ENCODE data around the gene ZBTB32. TPM values are rescaled to one million over a fixed set of nuclear protein-coding genes. Genes with fewer than 3 reads are reported as not detected.

Gene ZBTB32
- total and polyA plus RNA-seq, 7 donors: 3.1 TPM; not detected in 6

DNA sequence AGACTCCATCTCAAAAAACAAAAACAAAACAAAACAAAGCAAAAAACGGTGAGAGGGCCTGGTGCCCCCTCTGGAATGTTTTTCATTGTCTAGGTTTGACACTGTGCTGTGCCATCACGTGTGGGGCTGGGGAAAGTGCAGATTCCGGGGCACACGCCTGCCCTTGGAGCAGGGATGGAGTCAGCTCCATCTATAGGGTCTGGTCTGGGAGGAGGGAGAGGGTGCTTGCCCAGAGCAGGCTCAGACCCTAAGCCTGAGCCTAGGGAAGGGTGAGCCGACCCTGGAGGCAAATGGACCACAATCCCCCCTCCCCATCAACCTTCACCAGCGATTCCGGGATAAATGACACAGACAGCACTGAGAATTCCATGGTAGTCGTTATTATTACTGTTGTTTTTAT, 10.9 kb upstream of the ZBTB32 start:
- H3K27ac ChIP-seq: no peak overlapping the region
- no peaks in the 10 kb centered on the region for H3K36me3 ChIP-seq
- DNase-seq: no peak
- 8 to 17% methylated on average over 8 of the region's 8 CpGs for WGBS, 2 donors
- H3K4me3 ChIP-seq: no peak overlapping the region
- intact Hi-C loops (cut with DNase I): loop anchor here (1.0 to 2.0 kb wide), 2 partner anchors 23 to 237 kb away; no protein-coding TSS in a partner anchor
- no peaks in the 10 kb centered on the region for H3K9me3 ChIP-seq
- TF ChIP-seq POLR2A (IDR thresholded peaks at IDR 0.05) (no peak), EP300 (IDR thresholded peaks at IDR 0.05) (no peak), CTCF (IDR thresholded peaks at IDR 0.05) (no peak), POLR2AphosphoS5 (IDR thresholded peaks at IDR 0.05) (no peak)
- H3K4me1 ChIP-seq: no peaks in the 10 kb centered on the region
- no peaks in the 10 kb centered on the region for H3K27me3 ChIP-seq

- H3K4me3 ChIP-seq: no peak overlapping the region
- TF ChIP-seq EP300 (IDR thresholded peaks at IDR 0.05): no peak
- TF ChIP-seq POLR2AphosphoS5 (IDR thresholded peaks at IDR 0.05): peak in 1 of 4 donors; percentile 10
- peak; percentile 96 to 99 (median 97) for TF ChIP-seq CTCF (IDR thresholded peaks at IDR 0.05)
- H3K4me1 ChIP-seq: no peaks in the 10 kb centered on the region
- peak; percentile 93 for DNase-seq
- no peak overlapping the region for H3K27ac ChIP-seq
- H3K9me3 ChIP-seq: no peaks in the 10 kb centered on the region
- H3K27me3 ChIP-seq: no peaks in the 10 kb centered on the region
- 35 to 38% methylated on average over 8 of the region's 8 CpGs for WGBS, 2 donors
- H3K36me3 ChIP-seq: no peaks in the 10 kb centered on the region
- intact Hi-C loops (cut with DNase I): loop anchor here (1.0 to 2.0 kb wide), 3 partner anchors 22 to 237 kb away; no protein-coding TSS in a partner anchor
These were observed 10.3 kb upstream of the ZBTB32 start for GRCh38 chr19:35693835-35694599.

- DNase-seq: no peak
- H3K27ac ChIP-seq: no peak overlapping the region
- intact Hi-C loops (cut with DNase I): loop anchor here (2.0 kb wide), 1 partner anchor 123 kb away; no protein-coding TSS in a partner anchor
- H3K36me3 ChIP-seq: no peaks in the 10 kb centered on the region
- no peaks in the 10 kb centered on the region for H3K4me1 ChIP-seq
- 70 to 87% methylated on average over 2 of the region's 2 CpGs for WGBS, 2 donors
- no peaks in the 10 kb centered on the region for H3K27me3 ChIP-seq
- no peak for TF ChIP-seq EP300 (IDR thresholded peaks at IDR 0.05)
- H3K4me3 ChIP-seq: no peak overlapping the region
- no peaks in the 10 kb centered on the region for H3K9me3 ChIP-seq
These were observed 8.4 kb upstream of the ZBTB32 start for GRCh38 chr19:35695895-35696422.

DNA sequence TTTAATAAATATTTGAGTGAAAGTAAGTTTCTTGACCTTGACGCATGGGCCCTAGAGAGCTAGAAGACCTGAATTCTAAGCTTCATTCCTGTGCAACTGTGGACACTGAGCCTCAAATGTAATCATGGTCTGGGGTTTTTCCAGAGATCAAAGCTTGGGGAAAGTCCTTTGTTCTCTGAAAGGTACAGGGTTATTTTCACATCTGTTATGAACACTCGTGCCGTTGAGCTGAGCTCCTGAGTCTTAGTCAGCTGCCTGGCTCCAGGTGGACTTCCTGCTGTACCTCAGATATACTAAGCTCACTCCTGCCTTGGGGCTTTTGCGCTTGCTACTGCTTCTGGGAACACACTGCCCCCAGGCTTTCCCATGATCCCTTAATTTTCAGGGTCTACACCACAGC, 7.5 kb upstream of the ZBTB32 start:
- Histone ChIP-seq H3K4me1 (peaks cover 0 to 3% (median 1%) of the 10 kb centered on the region in 4 donors), H3K27ac (no peak overlapping the region), H3K4me3 (no peak overlapping the region), H3K27me3 (no peaks in the 10 kb centered on the region), H3K36me3 (no peaks in the 10 kb centered on the region), H3K9me3 (no peaks in the 10 kb centered on the region)
- intact Hi-C loops (cut with DNase I): no loop called here
- 65% methylated on average over 4 of the region's 4 CpGs for WGBS, 2 donors
- no peak for DNase-seq
- TF ChIP-seq POLR2AphosphoS5 (IDR thresholded peaks at IDR 0.05) (no peak), CTCF (IDR thresholded peaks at IDR 0.05) (no peak), POLR2A (IDR thresholded peaks at IDR 0.05) (no peak), EP300 (IDR thresholded peaks at IDR 0.05) (no peak)

DNA sequence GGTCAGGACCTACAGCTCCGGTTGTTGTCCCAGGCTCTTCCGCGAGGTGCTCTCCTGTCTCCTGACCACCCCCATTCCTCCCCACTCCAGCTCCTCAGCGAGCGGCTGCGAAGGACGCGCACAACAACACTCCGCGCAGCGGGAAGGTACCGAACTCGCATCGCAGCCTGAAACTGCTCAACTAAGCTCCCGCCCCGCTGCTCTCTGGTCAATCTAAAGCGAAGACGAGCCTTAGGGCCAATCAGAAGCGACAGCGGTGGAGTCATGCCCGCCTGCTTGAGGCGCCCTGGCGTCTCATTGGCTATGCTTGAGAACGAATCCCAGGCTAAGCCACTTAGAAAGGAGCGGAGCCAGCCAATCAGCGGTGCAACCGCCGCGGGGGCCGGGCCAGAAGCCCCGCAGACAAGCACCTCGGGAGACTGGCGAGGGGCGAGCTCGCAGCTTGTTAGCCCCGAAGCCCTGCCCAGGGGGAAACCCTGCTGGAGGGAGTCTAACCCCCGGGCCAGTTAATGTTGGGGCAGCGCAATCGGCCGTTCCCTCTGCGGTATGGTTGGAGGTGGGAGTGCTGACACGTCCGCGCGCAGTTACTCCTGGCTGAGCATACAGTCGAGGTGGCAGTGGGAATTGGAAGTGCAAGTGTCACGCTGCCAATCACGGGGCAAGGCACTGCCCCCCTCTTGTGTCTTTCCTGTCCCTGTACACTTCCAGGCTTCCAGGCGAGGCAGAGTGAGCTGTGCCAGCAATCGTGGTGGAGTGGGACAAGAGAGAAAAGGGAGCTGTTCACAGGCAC, 1.9 kb upstream of the ZBTB32 start:
- WGBS, 2 donors: 0% methylated on average over 50 of the region's 50 CpGs
- TF ChIP-seq POLR2AphosphoS5 (IDR thresholded peaks at IDR 0.05) (peak in 3 of 4 donors; percentile 6 to 77 (median 13)), EP300 (IDR thresholded peaks at IDR 0.05) (no peak)

More for the DNA sequence above, 1.9 kb upstream of the ZBTB32 start:
- Histone ChIP-seq H3K4me1 (peaks cover 0 to 12% (median 12%) of the 10 kb centered on the region in 4 donors), H3K27me3 (peaks cover 0 to 20% (median 0%) of the 10 kb centered on the region in 3 donors), H3K9me3 (no peaks in the 10 kb centered on the region), H3K36me3 (no peaks in the 10 kb centered on the region), H3K4me3 (peak overlapping the region; percentile 48 to 64 (median 53)), H3K27ac (peak overlapping the region in 3 of 4 donors; percentile 34 to 59 (median 44))
- peak; percentile 98 for DNase-seq
- intact Hi-C loops (cut with DNase I): loop anchor here (2.0 to 5.0 kb wide), 2 partner anchors 14 to 60 kb away; partner anchors contain the start of gene ETV2
